Endothelial cell of umbilical vein (primary cell): ENCODE results near the gene HEXIM1. TPM values are rescaled to one million over a fixed set of nuclear protein-coding genes. Genes with fewer than 3 reads are reported as not detected.

ENCODE experiments used
- BruUV-seq: library from RNA; stranded (reverse); fragments of 400-500 nt; replicated peaks from 2 replicates; lab custom pipeline; 2021; lab: Mats Ljungman, UMichigan
- CTCF ChIA-PET: fragments of 300-600, 350-600 bp; sonication (Branson Sonifier 250); formaldehyde crosslinking; loops from one replicate; lab custom pipeline; 2021; ENCODE audit warnings: antibody characterized with exemption, inconsistent platforms; lab: Charles Lee
- POLR2A ChIA-PET: fragments of 300-600, 350-600 bp; sonication (Branson Sonifier 250); formaldehyde crosslinking; loops from one replicate; lab custom pipeline; 2021; ENCODE audit warnings: antibody characterized with exemption, inconsistent platforms; lab: Charles Lee
- DNase-seq: peaks from one replicate; pipeline ENCODE4 v3.0.0-alpha.2; 2011; ENCODE audit warnings: low read depth, low spot score
- FAIRE-seq: peaks from 2 replicates; lab custom pipeline; 2011; peaks lifted over from hg19 to GRCh38; lab: Jason Lieb, UNC
- H2AFZ ChIP-seq: 2 replicates; pipeline ENCODE4 v1.6.0; 2012; ENCODE audit warnings: low read depth, low read length, control low read depth, inconsistent platforms
- H3K27ac ChIP-seq: 2 replicates; pipeline ENCODE4 v1.5.1; 2011; ENCODE audit warnings: low read depth, mild to moderate bottlenecking, control low read depth, low read length, moderate library complexity; ENCODE audit not compliant: insufficient read depth
- H3K27me3 ChIP-seq, 2 experiments: 2 replicates each; pipeline versions ENCODE4 v1.6.0 to v1.6.1; 2011; ENCODE audit warnings: low read length in 2 of 2, mixed read lengths in 1 of 2; ENCODE audit not compliant: control insufficient read depth in 2 of 2, insufficient read depth in 2 of 2
- H3K36me3 ChIP-seq, 2 experiments: 2 replicates in 1 of 2; 3 replicates in 1 of 2; pipeline ENCODE4 v1.5.1; 2011; ENCODE audit warnings: low read length in 2 of 2, mild to moderate bottlenecking in 1 of 2, moderate library complexity in 1 of 2; ENCODE audit not compliant: control insufficient read depth in 2 of 2, insufficient read depth in 2 of 2; ENCODE audit errors: extremely low read depth in 1 of 2
- H3K4me1 ChIP-seq: 3 replicates; pipeline ENCODE4 v1.5.1; 2011; ENCODE audit warnings: mild to moderate bottlenecking, low read length; ENCODE audit not compliant: control insufficient read depth, insufficient read depth; ENCODE audit errors: extremely low read depth
- H3K4me2 ChIP-seq: 2 replicates; pipeline ENCODE4 v1.6.1; 2011; ENCODE audit warnings: low read length, control low read depth, mixed read lengths; ENCODE audit not compliant: insufficient read depth
- H3K4me3 ChIP-seq, 3 experiments: fragments of 200-600 bp in 1 of 3; sonication (generic), shearing (Covaris generic) in 1 of 3; replicated peaks in 1 of 3; 2 replicates each; pipeline ENCODE4 v1.5.1; 2011 to 2016; ENCODE audit warnings: control low read depth in 3 of 3, low read length in 3 of 3, mild to moderate bottlenecking in 2 of 3, inconsistent platforms in 1 of 3, low read depth in 1 of 3, moderate library complexity in 1 of 3; ENCODE audit not compliant: insufficient read depth in 1 of 3
- H3K79me2 ChIP-seq: 2 replicates; pipeline ENCODE4 v1.6.0; 2012; ENCODE audit warnings: low read length, inconsistent platforms; ENCODE audit not compliant: control insufficient read depth, insufficient read depth
- H3K9ac ChIP-seq: replicated peaks from 2 replicates; pipeline ENCODE3; 2011; ENCODE audit warnings: low read length, control low read depth; ENCODE audit not compliant: insufficient read depth; ENCODE audit errors: extremely low read depth
- H3K9me1 ChIP-seq: replicated peaks from 3 replicates; pipeline ENCODE4 v1.6.0; 2011; ENCODE audit warnings: mild to moderate bottlenecking, low read length; ENCODE audit not compliant: control insufficient read depth, insufficient read depth; ENCODE audit errors: extremely low read depth
- H3K9me3 ChIP-seq: replicated peaks from 2 replicates; pipeline ENCODE4 v1.5.1; 2012; ENCODE audit warnings: low read length, inconsistent platforms; ENCODE audit not compliant: control insufficient read depth, insufficient read depth
- H4K20me1 ChIP-seq: replicated peaks from 2 replicates; pipeline ENCODE3; 2011; ENCODE audit warnings: mild to moderate bottlenecking, low read length; ENCODE audit not compliant: control insufficient read depth, insufficient read depth; ENCODE audit errors: extremely low read depth
- CTCF ChIP-seq, 2 donors: IDR thresholded peaks; 1 replicate in 1 of 2; 2 replicates in 1 of 2; pipeline ENCODE4 v1.5.1; 2011; ENCODE audit warnings: low read length in 2 of 2, mild to moderate bottlenecking in 2 of 2, moderate library complexity in 2 of 2, control low read depth in 1 of 2, inconsistent platforms in 1 of 2, low read depth in 1 of 2; ENCODE audit not compliant: insufficient read depth in 1 of 2; ENCODE audit errors: extremely low read depth in 1 of 2
- FOS ChIP-seq: IDR thresholded peaks from 2 replicates; pipeline ENCODE4 v1.6.1; 2011; ENCODE audit warnings: mild to moderate bottlenecking, low read length, moderate library complexity, borderline replicate concordance; ENCODE audit not compliant: insufficient read depth
- JUN ChIP-seq: IDR thresholded peaks from 2 replicates; pipeline ENCODE4 v1.6.1; 2011; ENCODE audit warnings: borderline replicate concordance, low read depth; ENCODE audit not compliant: insufficient read length, insufficient read depth
- MAX ChIP-seq: IDR thresholded peaks from 2 replicates; pipeline ENCODE4 v1.6.1; 2011; ENCODE audit not compliant: insufficient read depth, insufficient read length
- MYC ChIP-seq: IDR thresholded peaks from one replicate; pipeline ENCODE4 v1.6.1; 2011; ENCODE audit warnings: mild to moderate bottlenecking, low read depth, low read length
- POLR2A ChIP-seq: IDR thresholded peaks from 2 replicates; pipeline ENCODE4 v1.6.1; 2012; ENCODE audit warnings: low read depth, mild to moderate bottlenecking, control low read depth, low read length
- POLR2AphosphoS5 ChIP-seq: IDR thresholded peaks from 2 replicates; pipeline ENCODE4 v1.6.1; 2012; ENCODE audit warnings: low read depth, mild to moderate bottlenecking, control low read depth, low read length, moderate library complexity; ENCODE audit not compliant: insufficient read depth
- dilution Hi-C: fragments of 300-500 bp; cut with MboI; formaldehyde crosslinking; loops from one replicate; pipeline ENCODE4 v1.15.0; 2019; ENCODE audit warnings: low sequenced_read_pairs; ENCODE audit not compliant: extremely low pct_ligation_motif_present
- intact Hi-C: fragments of 100-400 bp; cut with micrococcal nuclease; formaldehyde crosslinking; loops from one replicate; pipeline ENCODE4 v1.10.0; 2022
- polyA plus RNA-seq, 4 experiments: library from polyadenylated mRNA; depleted of rRNA in 3 of 4; stranded (reverse) in 3 of 4; unstranded in 1 of 4; fragments of >200 nt; gene quantifications; 2 replicates each; pipeline versions ENCODE4 v1.2.1 to v1.2.3, GENCODE V29; 2011 to 2012; ENCODE audit warnings: missing spikeins in 1 of 4
- total RNA-seq: library from RNA; stranded (reverse); gene quantifications from 2 replicates; pipeline ENCODE4 v1.2.3, GENCODE V29; 2021

Gene HEXIM1
- total and polyA plus RNA-seq, 2 donors (not counting 3 experiments of a cell fraction or from before 2014, with no cell fraction given) = 7.0 to 20.0 TPM

GRCh38 chr17:45170280-45170930 lies 22.1 kb downstream of the HEXIM1 start:
- H3K4me3 ChIP-seq = no peak overlapping the region

More at GRCh38 chr17:45170280-45170930, 22.1 kb downstream of the HEXIM1 start:
- H4K20me1 ChIP-seq = no peaks in the 10 kb centered on the region
- H3K9ac ChIP-seq = no peak overlapping the region
- intact Hi-C loops = no loop called here
- H3K27me3 ChIP-seq = no peaks in the 10 kb centered on the region
- dilution Hi-C loops = no loop called here
- ChIA-PET POLR2A (no interaction called here), CTCF (interaction anchor here (0.6 to 4.1 kb wide), 4 partner anchors 18 to 35 kb away, joined by 3 to 34 read pairs (median 3); partner anchors contain the start of gene ACBD4)
- DNase-seq (no peak), FAIRE-seq (no peak)
- no peak overlapping the region for H3K4me2 ChIP-seq
- BruUV-seq = no TSS peak
- TF ChIP-seq POLR2AphosphoS5 = no peak
- TF ChIP-seq MAX = no peak
- no peak for TF ChIP-seq FOS
- TF ChIP-seq CTCF (IDR thresholded peaks at IDR 0.05; ENCODE audit: extremely low read depth in 1 of 2, insufficient read depth in 1 of 2, low read depth in 1 of 2, low read length in 2 of 2) = no peak
- no peak for TF ChIP-seq JUN
- no peak for TF ChIP-seq MYC
- no peak for TF ChIP-seq POLR2A
- H3K79me2 ChIP-seq = no peaks in the 10 kb centered on the region
- no peaks in the 10 kb centered on the region for H3K9me3 ChIP-seq
- H2AFZ ChIP-seq = peak overlapping the region; percentile 75
- H3K9me1 ChIP-seq = no peaks in the 10 kb centered on the region
- no peak overlapping the region for H3K27ac ChIP-seq
- H3K4me1 ChIP-seq = peaks cover 14% of the 10 kb centered on the region
- H3K36me3 ChIP-seq = no peaks in the 10 kb centered on the region
